Forelimb muscle (tissue), 1 donor: ENCODE measurements around the gene RFTN1. TPM values are rescaled to one million over a fixed set of nuclear protein-coding genes. Genes with fewer than 3 reads are reported as not detected.

Source experiments
- DNase-seq: peaks from one replicate; pipeline ENCODE4 v3.0.0-alpha.2; 2013; ENCODE audit warnings: low read depth
- polyA plus RNA-seq: library from polyadenylated mRNA; unstranded; fragments of 120-200 nt; gene quantifications from one replicate; pipeline ENCODE4 v1.2.1, GENCODE V29; 2013; ENCODE audit not compliant: insufficient read length

The RFTN1 gene
- polyA plus RNA-seq, 1 donor, result 12.1 TPM

DNA sequence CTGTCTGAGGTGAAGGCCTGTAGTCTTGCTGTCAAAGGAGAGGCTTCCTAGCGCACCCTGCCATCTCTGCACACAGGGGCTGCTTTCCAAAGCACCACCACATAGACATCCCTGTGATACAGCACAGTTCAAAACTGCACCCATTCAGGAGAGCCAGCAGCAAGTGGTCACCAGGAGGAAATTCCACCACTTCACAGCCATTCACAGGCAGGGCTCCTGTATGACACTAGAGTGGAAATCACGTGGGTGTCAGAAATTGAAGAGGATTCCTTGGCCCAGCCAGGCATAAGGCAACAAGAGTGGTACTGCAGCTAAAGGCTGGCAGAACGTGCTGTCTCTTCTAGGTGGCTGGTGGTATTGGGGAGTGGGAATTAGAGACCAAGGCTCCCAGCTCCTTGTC is 102.8 kb downstream of the RFTN1 start:
- DNase-seq, result no peak

GRCh38 chr3:16409032-16409431 is 104.5 kb downstream of the RFTN1 start:
- DNase-seq, result no peak

DNA sequence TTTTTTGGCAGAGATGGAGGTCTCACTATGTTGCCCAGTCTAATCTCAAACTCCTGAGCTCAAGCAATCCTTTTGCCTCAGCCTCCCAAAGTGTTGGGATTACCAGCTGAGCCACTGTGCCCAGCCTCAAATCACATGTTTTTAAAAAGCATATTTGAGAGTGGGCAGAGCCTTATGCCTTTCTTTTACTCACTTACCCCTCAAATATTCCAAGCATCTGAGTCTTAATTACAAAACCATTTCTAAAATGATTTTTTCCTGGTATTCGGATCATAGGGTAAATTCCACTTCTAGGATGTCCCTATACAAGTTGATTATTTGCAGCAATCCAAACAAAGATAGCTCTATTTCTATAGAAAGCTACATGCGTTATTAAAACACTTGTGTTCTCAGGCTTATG is 106.1 kb downstream of the RFTN1 start:
- no peak for DNase-seq

- no peak for DNase-seq
Observed at GRCh38 chr3:16406579-16406978, 106.9 kb downstream of the RFTN1 start.

GRCh38 chr3:16406166-16406565 is 107.3 kb downstream of the RFTN1 start:
- DNase-seq, result no peak

- no peak for DNase-seq
Observed at GRCh38 chr3:16404349-16404895, 109.1 kb downstream of the RFTN1 start.

- DNase-seq, result no peak
Observed at GRCh38 chr3:16402451-16402850, 111.0 kb downstream of the RFTN1 start.

- no peak for DNase-seq
Observed at GRCh38 chr3:16401273-16401672, 112.2 kb downstream of the RFTN1 start.

- no peak for DNase-seq
Observed at GRCh38 chr3:16400106-16400931, 113.2 kb downstream of the RFTN1 start.

DNA sequence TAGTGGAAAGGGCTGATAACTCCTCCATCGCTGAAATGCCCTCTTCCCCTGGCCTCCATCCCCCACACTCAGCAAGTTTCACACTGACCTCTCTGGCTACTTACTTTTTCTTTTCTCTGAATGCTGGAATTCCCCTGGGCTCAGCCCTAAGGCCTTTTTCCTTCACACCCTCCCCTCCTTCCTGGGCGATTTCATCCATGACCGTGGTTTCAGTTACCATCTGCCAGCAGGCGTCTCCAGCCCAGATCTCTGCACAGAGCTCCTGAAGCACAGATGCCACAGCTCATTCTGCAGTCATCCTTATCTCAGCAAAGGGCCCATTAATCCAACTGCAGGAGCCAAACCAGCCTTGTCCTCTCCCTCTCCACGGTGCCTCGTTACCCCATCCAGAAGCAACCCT is 114.0 kb downstream of the RFTN1 start:
- no peak for DNase-seq

GRCh38 chr3:16398648-16399047 is 114.9 kb downstream of the RFTN1 start:
- DNase-seq, result no peak

DNA sequence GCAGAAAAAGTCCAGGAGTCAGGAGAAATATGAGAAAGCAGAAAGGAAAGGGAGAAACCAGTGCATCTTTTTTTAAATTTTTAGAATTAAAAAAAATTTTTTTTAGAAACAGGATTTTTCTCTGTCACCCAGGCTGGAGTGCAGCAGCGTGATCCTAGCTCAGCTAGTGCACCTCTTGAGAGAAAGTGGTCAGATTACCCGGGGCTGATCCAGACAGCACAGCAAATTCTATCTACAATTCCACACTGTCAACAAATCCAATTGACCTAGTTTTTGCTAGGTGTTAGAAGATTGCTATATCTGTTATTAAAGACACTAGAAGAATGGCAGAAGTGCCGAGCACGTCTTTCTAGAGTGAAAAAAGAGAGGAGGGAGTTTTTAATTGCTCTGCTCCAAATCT is 117.3 kb downstream of the RFTN1 start:
- DNase-seq, result no peak

DNA sequence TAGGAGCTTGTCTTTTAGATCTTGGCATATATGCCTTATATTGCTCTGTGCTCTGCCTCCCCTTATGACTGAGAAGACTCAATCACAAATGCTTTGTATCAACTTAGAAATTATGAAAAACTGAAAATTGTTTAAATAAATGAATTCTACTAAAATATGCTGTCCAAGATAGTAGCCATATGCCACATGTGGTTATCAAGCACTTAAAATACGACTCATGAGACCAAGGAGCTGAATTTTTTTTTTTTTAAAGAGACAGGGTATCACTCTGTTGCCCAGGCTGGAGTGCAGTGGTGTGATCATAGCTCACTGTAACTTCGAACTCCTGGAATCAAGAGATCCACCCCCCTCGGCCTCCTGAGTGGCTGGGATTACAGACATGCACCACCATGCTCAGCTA is 118.3 kb downstream of the RFTN1 start:
- no peak for DNase-seq

DNA sequence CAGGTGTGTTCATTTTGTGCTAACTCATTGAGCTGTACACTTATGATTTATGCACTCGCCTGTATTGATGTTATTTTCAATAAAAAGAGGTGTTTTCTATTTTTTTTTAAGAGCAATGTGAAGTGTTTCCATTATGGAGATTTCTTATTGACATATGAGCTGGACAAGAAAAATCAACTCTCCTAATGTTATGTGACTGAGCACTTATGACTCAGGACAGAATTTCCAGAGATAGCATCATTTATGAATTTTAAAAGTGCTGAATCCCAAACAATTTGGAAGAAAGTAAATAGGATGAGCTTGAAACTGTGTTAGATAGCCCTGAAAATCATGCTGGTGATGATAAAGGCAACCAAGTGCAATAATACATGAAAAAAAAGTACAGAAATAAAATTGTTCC is 118.9 kb downstream of the RFTN1 start:
- no peak for DNase-seq

GRCh38 chr3:16392717-16393116 is 120.8 kb downstream of the RFTN1 start:
- no peak for DNase-seq

GRCh38 chr3:16392065-16392464 is 121.4 kb downstream of the RFTN1 start:
- no peak for DNase-seq

DNA sequence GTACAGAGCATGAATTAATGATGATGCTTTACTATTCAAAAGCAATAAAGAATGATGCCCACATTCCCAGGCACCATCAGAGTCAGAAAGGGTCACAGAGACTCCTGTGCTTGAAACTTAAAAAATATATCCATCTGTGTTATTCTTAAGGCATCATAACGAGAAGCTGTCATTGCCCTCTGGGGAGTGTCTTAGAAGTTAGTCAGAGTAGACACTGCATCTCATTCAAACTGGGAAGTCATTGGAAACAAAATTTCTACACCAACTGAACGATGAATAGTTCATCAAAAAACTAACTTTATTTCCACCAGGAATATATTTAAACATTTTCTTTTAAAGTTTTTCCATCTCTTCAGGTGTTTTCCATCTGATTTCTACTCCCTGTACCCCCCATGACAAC is 122.9 kb downstream of the RFTN1 start:
- DNase-seq, result no peak

GRCh38 chr3:16388850-16389441 is 124.6 kb downstream of the RFTN1 start:
- DNase-seq, result peak; percentile 60

- DNase-seq, result no peak
Observed at GRCh38 chr3:16386561-16386960, 126.9 kb downstream of the RFTN1 start.

- DNase-seq, result no peak
Observed at GRCh38 chr3:16385151-16385550, 128.3 kb downstream of the RFTN1 start.

DNA sequence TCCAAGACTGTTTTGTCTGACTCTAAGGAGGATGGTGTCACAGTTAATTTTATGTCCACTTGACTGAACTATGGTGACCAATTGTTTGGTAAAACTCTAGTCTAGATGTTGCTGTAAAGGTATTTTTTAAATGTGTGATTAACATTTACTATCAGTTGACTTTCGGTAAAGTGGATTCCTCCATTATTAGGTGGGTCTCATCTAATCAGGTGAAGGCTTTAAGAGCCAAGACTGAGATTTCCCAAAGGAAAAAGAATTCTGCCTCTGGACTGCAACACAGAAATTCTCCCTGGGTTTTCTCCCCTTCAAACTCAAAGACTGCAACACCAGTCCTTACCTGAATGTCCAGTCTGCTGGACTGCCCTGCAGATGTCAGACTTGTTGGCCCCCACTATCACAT is 129.6 kb downstream of the RFTN1 start:
- DNase-seq, result no peak

DNA sequence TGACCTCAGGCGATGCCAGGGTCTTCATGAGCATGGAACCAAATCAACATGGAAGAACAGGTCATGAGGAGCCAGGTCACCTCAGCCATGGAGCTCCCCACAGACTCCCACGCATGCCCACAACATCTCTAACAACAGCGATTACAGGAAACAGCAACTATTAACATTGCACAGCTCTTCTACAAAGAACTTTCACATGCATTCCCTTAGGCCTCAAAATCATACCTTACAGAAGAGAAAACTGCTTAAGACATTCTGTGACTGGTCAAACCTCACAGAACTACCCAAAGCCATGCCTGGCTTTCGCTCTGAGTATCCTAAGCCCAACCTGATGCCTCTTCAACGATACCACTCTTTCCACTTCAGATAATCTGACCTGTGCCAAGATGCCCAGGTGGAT is 130.7 kb downstream of the RFTN1 start:
- DNase-seq, result no peak

- no peak for DNase-seq
Observed at GRCh38 chr3:16381426-16381825, 132.1 kb downstream of the RFTN1 start.
